Panc1 (cell line): ENCODE data around the gene AP4E1. TPM values are rescaled to one million over a fixed set of nuclear protein-coding genes. Genes with fewer than 3 reads are reported as not detected.
A peak's percentile ranks its signal among the peaks of the same experiment; 100 is the strongest.
"Not testable (repeated sequence)": the region's sequence is repeated elsewhere in the genome, so short reads cannot be mapped to it uniquely, and the experiment has no call there.

ENCODE experiments used
- ATAC-seq: fragments of 200-7000 bp; cut with Tn5 transposase; 2 replicates; pipeline ENCODE4 v1.9.1; 2020; ENCODE audit warnings: mild to moderate bottlenecking, moderate library complexity
- BruUV-seq: library from RNA; stranded (reverse); fragments of 400-500 nt; replicated peaks from 2 replicates; lab custom pipeline; 2021; lab: Mats Ljungman, UMichigan
- CTCF ChIA-PET: fragments of 300-600 bp; sonication (Branson Sonifier 250); formaldehyde crosslinking; loops from one replicate; lab custom pipeline; 2022; ENCODE audit warnings: antibody characterized with exemption; lab: Charles Lee
- POLR2A ChIA-PET: fragments of 300-600 bp; sonication (Branson Sonifier 250); formaldehyde crosslinking; loops from one replicate; lab custom pipeline; 2022; ENCODE audit warnings: antibody characterized with exemption; lab: Charles Lee
- DNase-seq: peaks from one replicate; pipeline ENCODE4 v3.0.0-alpha.2; 2010; ENCODE audit warnings: low read depth, low spot score
- H3K27ac ChIP-seq: 2 replicates; pipeline ENCODE4 v1.5.1; 2011; ENCODE audit warnings: mild to moderate bottlenecking, low read length, inconsistent platforms
- H3K27me3 ChIP-seq: fragments of 200-500 bp; sonication (Bioruptor generic); 2 replicates; pipeline ENCODE4 v1.6.0; 2014; ENCODE audit warnings: low read length, inconsistent platforms; ENCODE audit not compliant: control insufficient read depth, insufficient read depth
- H3K36me3 ChIP-seq: fragments of 200-500 bp; sonication (Bioruptor generic); 2 replicates; pipeline ENCODE4 v1.5.1; 2014; ENCODE audit warnings: inconsistent platforms, mild to moderate bottlenecking, low read length, moderate library complexity; ENCODE audit not compliant: control insufficient read depth, insufficient read depth
- H3K4me1 ChIP-seq: 2 replicates; pipeline ENCODE4 v1.5.1; 2011; ENCODE audit warnings: inconsistent platforms, mild to moderate bottlenecking, low read length, moderate library complexity; ENCODE audit not compliant: control insufficient read depth, insufficient read depth
- H3K4me3 ChIP-seq, 2 experiments: 2 replicates each; pipeline ENCODE4 v1.5.1; 2011 to 2012; ENCODE audit warnings: low read depth in 2 of 2, low read length in 2 of 2, mild to moderate bottlenecking in 2 of 2, inconsistent platforms in 1 of 2, moderate library complexity in 1 of 2
- H3K9me3 ChIP-seq: fragments of 200-500 bp; sonication (Bioruptor generic); 2 replicates; pipeline ENCODE4 v1.5.1; 2014; ENCODE audit warnings: low read depth, mild to moderate bottlenecking, inconsistent platforms, low read length, moderate library complexity; ENCODE audit not compliant: control insufficient read depth, insufficient read depth
- CTCF ChIP-seq: fragments of 450-650 bp; IDR thresholded peaks from 2 replicates; pipeline ENCODE4 v1.5.1; 2017; ENCODE audit warnings: mild to moderate bottlenecking
- POLR2AphosphoS5 ChIP-seq: IDR thresholded peaks from 2 replicates; pipeline ENCODE4 v1.6.1; 2012; ENCODE audit warnings: mild to moderate bottlenecking, low read depth, low read length, moderate library complexity
- REST ChIP-seq, 2 experiments: IDR thresholded peaks; 2 replicates each; pipeline ENCODE4 v1.6.1; 2011 to 2012; ENCODE audit warnings: low read depth in 2 of 2, control low read depth in 1 of 2, low read length in 1 of 2, mild to moderate bottlenecking in 1 of 2, moderate library complexity in 1 of 2; ENCODE audit not compliant: insufficient read depth in 1 of 2
- SIN3A ChIP-seq: IDR thresholded peaks from 2 replicates; pipeline ENCODE4 v1.6.1; 2012; ENCODE audit warnings: low read depth, mild to moderate bottlenecking, low read length, moderate library complexity, borderline replicate concordance; ENCODE audit not compliant: insufficient read depth
- TCF7L2 ChIP-seq: IDR thresholded peaks from 2 replicates; pipeline ENCODE4 v1.6.1; 2011; ENCODE audit warnings: mild to moderate bottlenecking, low read depth, low read length, inconsistent platforms
- in situ Hi-C: cut with HindIII; loops from 2 replicates; pipeline ENCODE4 v1.10.0; 2016; ENCODE audit warnings: low sequenced_read_pairs, low pct_unique_long_range_greater_than_20kb
- intact Hi-C: fragments of 100-400 bp; cut with micrococcal nuclease; formaldehyde crosslinking; loops from one replicate; pipeline ENCODE4 v1.10.0; 2022; ENCODE audit not compliant: unreplicated experiment
- total RNA-seq: library from RNA; stranded (reverse); gene quantifications from one replicate; pipeline ENCODE4 v1.2.1, GENCODE V29; 2021; ENCODE audit not compliant: unreplicated experiment

AP4E1 gene
- total RNA-seq, 1 experiment from 2014 or later = 13.6 TPM

GRCh38 chr15:51025454-51025846 is 117.0 kb downstream of the AP4E1 start:
- POLR2A ChIA-PET = no interaction called here
- Histone ChIP-seq H3K4me3 (no peak overlapping the region), H3K27ac (no peak overlapping the region), H3K4me1 (no peaks in the 10 kb centered on the region), H3K27me3 (no peaks in the 10 kb centered on the region), H3K9me3 (no peaks in the 10 kb centered on the region), H3K36me3 (no peaks in the 10 kb centered on the region)
- in situ Hi-C loops = no loop called here
- BruUV-seq = no TSS peak
- no peak for TF ChIP-seq SIN3A
- TF ChIP-seq TCF7L2 = no peak
- TF ChIP-seq REST (IDR thresholded peaks at IDR 0.05; ENCODE audit: insufficient read depth in 1 of 2, low read depth in 2 of 2, low read length in 1 of 2) = no peak
- TF ChIP-seq POLR2AphosphoS5 = no peak
- intact Hi-C loops = no loop called here
- DNase-seq = no peak
- CTCF ChIA-PET = no interaction called here
- no peak for ATAC-seq

GRCh38 chr15:51030649-51031316 is 122.3 kb downstream of the AP4E1 start:
- Histone ChIP-seq H3K4me3 (no peak overlapping the region), H3K27ac (no peak overlapping the region), H3K27me3 (no peaks in the 10 kb centered on the region), H3K9me3 (0 out of 2 replicates have a peak, but pooled peaks cover 2% of the 10 kb centered on the region), H3K36me3 (no peaks in the 10 kb centered on the region), H3K4me1 (no peaks in the 10 kb centered on the region)
- ATAC-seq = peak; percentile 83
- in situ Hi-C loops = no loop called here
- POLR2A ChIA-PET = no interaction called here
- BruUV-seq = no TSS peak
- CTCF ChIA-PET = no interaction called here
- no peak for TF ChIP-seq CTCF
- TF ChIP-seq REST (IDR thresholded peaks at IDR 0.05; ENCODE audit: insufficient read depth in 1 of 2, low read depth in 2 of 2, low read length in 1 of 2) = no peak
- TF ChIP-seq POLR2AphosphoS5 = no peak
- TF ChIP-seq TCF7L2 = no peak
- TF ChIP-seq SIN3A = no peak
- DNase-seq = peak; percentile 63
- intact Hi-C loops = no loop called here

- DNase-seq, H3K36me3 ChIP-seq, H3K27me3 ChIP-seq, H3K9me3 ChIP-seq, ATAC-seq, CTCF ChIA-PET, intact Hi-C loops, in situ Hi-C loops, POLR2A ChIA-PET, H3K4me1 ChIP-seq: not testable (repeated sequence)
- H3K27ac ChIP-seq = peak overlapping the region; percentile 77
- H3K4me3 ChIP-seq = peak overlapping the region; percentile 39 to 71
- TSS peak; percentile 69 for BruUV-seq
Measured at GRCh38 chr15:51037474-51037873, 129.0 kb downstream of the AP4E1 start.
